ENCODE measurements around the gene CLEC2A.

- no peak for TF ChIP-seq CTCF (conservative IDR thresholded peaks at IDR 0.05; ENCODE audit: low read depth in 2 of 2)
- TF ChIP-seq EZH2 (IDR thresholded peaks at IDR 0.05; ENCODE audit: low read depth, unreplicated experiment), result no peak
- no peak for TF ChIP-seq EZH2phosphoT487 (IDR thresholded peaks at IDR 0.05; ENCODE audit: unreplicated experiment)
- no peak for TF ChIP-seq POLR2AphosphoS5 (IDR thresholded peaks at IDR 0.05; ENCODE audit: low read depth)
Measured at GRCh38 chr12:9881246-9881645, 50.9 kb downstream of the CLEC2A start, which contains the start of gene KLRF2.
